Tibial nerve (tissue), 4 donors: ENCODE measurements around the gene C10orf67. TPM values are rescaled to one million over a fixed set of nuclear protein-coding genes. Genes with fewer than 3 reads are reported as not detected.
"Not testable (repeated sequence)": the region's sequence is repeated elsewhere in the genome, so short reads cannot be mapped to it uniquely, and the experiment has no call there.

Experiments used
- DNase-seq, 2 donors: peaks; one replicate each; pipeline ENCODE4 v3.0.0-alpha.2; 2019; ENCODE audit warnings: low spot score in 2 of 2
- H3K27ac ChIP-seq, 4 donors: fragments of 200-600 bp; sonication (generic) in 3 of 4; one replicate each; pipeline ENCODE4 v1.5.1; 2017 to 2019; ENCODE audit warnings: mild to moderate bottlenecking in 1 of 4
- H3K27me3 ChIP-seq, 2 donors: fragments of 200-600 bp; sonication (generic) in 1 of 2; one replicate each; pipeline versions ENCODE4 v1.5.1 to v1.6.0; 2017 to 2019
- H3K36me3 ChIP-seq, 3 donors: fragments of 200-600 bp; sonication (generic); one replicate each; pipeline ENCODE4 v1.5.1; 2018 to 2019
- H3K4me1 ChIP-seq, 4 donors: fragments of 200-600 bp; sonication (generic) in 3 of 4; one replicate each; pipeline ENCODE4 v1.5.1; 2017 to 2019
- H3K4me3 ChIP-seq, 4 donors: fragments of 200-600 bp; sonication (generic) in 3 of 4; one replicate each; pipeline ENCODE4 v1.5.1; 2017 to 2019; ENCODE audit warnings: mild to moderate bottlenecking in 1 of 4, moderate library complexity in 1 of 4
- H3K9me3 ChIP-seq, 4 donors: fragments of 200-600 bp; sonication (generic) in 3 of 4; one replicate each; pipeline ENCODE4 v1.5.1; 2017 to 2019
- CTCF ChIP-seq, 5 experiments: fragments of 200-600 bp in 3 of 5; fragments of 450-650 bp in 2 of 5; sonication (generic) in 3 of 5; IDR thresholded peaks; one replicate each; pipeline ENCODE4 v1.5.1; 2016 to 2019; ENCODE audit warnings: antibody characterized with exemption in 5 of 5, mild to moderate bottlenecking in 3 of 5, moderate library complexity in 2 of 5
- EP300 ChIP-seq, 2 donors: sonication (generic); formaldehyde crosslinking; IDR thresholded peaks; one replicate each; pipeline ENCODE4 v1.6.1; 2017; ENCODE audit warnings: antibody characterized with exemption in 2 of 2, mild to moderate bottlenecking in 1 of 2
- POLR2A ChIP-seq, 2 donors: fragments of 450-650 bp; IDR thresholded peaks; one replicate each; pipeline ENCODE4 v1.6.1; 2017; ENCODE audit warnings: antibody characterized with exemption in 2 of 2, mild to moderate bottlenecking in 2 of 2, moderate library complexity in 2 of 2
- WGBS, 2 donors: methylation state at CpG; one replicate each; pipeline ENCODE4 v1.1.5; 2018; 5-methylcytosine and 5-hydroxymethylcytosine counted together
- total RNA-seq, 4 donors: library from RNA; depleted of rRNA; stranded (reverse); fragments of >200 nt; gene quantifications; one replicate each; pipeline ENCODE4 v1.1.0, GENCODE V29; 2016

Gene C10orf67
- 1 to 10 TPM in 1 of 4 donors, under 1 TPM in 3; 0.30 to 1.6 (median 0.64) TPM for total RNA-seq

GRCh38 chr10:23344241-23344841, at the start of gene C10orf67:
TSS of gene C10orf67 (minus strand) at chr10:23344797. CDS start at chr10:23344774, 23 bp downstream.
- DNase-seq = peak in 1 of 2 donors; percentile 16
- peak in 1 of 2 donors; percentile 42 for TF ChIP-seq POLR2A (IDR thresholded peaks at IDR 0.05)
- no peak for TF ChIP-seq CTCF (IDR thresholded peaks at IDR 0.05)
- TF ChIP-seq EP300 (IDR thresholded peaks at IDR 0.05) = peak in 1 of 2 donors; percentile 70

GRCh38 chr10:23391821-23392220, 47.2 kb upstream of the C10orf67 start:
- DNase-seq = no peak
- H3K27me3 ChIP-seq = no peaks in the 10 kb centered on the region
- no peaks in the 10 kb centered on the region for H3K4me1 ChIP-seq
- WGBS, 2 donors = 91 to 95% methylated on average over 2 of the region's 2 CpGs
- H3K4me3 ChIP-seq = no peak overlapping the region
- no peak for TF ChIP-seq EP300 (IDR thresholded peaks at IDR 0.05)
- TF ChIP-seq CTCF (IDR thresholded peaks at IDR 0.05) = no peak
- TF ChIP-seq POLR2A (IDR thresholded peaks at IDR 0.05) = no peak
- no peaks in the 10 kb centered on the region for H3K36me3 ChIP-seq
- no peak overlapping the region for H3K27ac ChIP-seq
- no peaks in the 10 kb centered on the region for H3K9me3 ChIP-seq

More at GRCh38 chr10:23344241-23344841, at the start of gene C10orf67:
- Histone ChIP-seq H3K4me3 (peak within 1 kb of the TSS; percentile 42 to 58 (median 54)), H3K27me3 (peaks cover 0 to 5% of the 10 kb centered on the region in 2 donors), H3K9me3 (no peaks in the 10 kb centered on the region), H3K4me1 (peaks cover 0 to 33% (median 0%) of the 10 kb centered on the region in 4 donors), H3K27ac (peak within 1 kb of the TSS; percentile 66 to 94 (median 84)), H3K36me3 (no peaks in the 10 kb centered on the region)
- 1 to 2% methylated on average over 29 to 30 of the region's 31 CpGs for WGBS, 2 donors

- 90 to 92% methylated on average over 4 of the region's 4 CpGs for WGBS, 2 donors
- H3K4me1 ChIP-seq = no peaks in the 10 kb centered on the region
These were observed 46.2 kb upstream of the C10orf67 start for GRCh38 chr10:23390809-23391208.

GRCh38 chr10:23390408-23390807, 45.8 kb upstream of the C10orf67 start:
- not testable (repeated sequence) for H3K27me3 ChIP-seq, H3K4me3 ChIP-seq, H3K4me1 ChIP-seq, H3K27ac ChIP-seq, H3K9me3 ChIP-seq, H3K36me3 ChIP-seq, DNase-seq
- WGBS, 2 donors = 77 to 79% methylated on average over 10 of the region's 10 CpGs

More at GRCh38 chr10:23390809-23391208, 46.2 kb upstream of the C10orf67 start:
- DNase-seq = no peak
- Histone ChIP-seq H3K9me3 (no peaks in the 10 kb centered on the region), H3K27ac (no peak overlapping the region), H3K4me3 (no peak overlapping the region), H3K36me3 (no peaks in the 10 kb centered on the region), H3K27me3 (no peaks in the 10 kb centered on the region)
- TF ChIP-seq CTCF (IDR thresholded peaks at IDR 0.05) (no peak), POLR2A (IDR thresholded peaks at IDR 0.05) (no peak), EP300 (IDR thresholded peaks at IDR 0.05) (no peak)

GRCh38 chr10:23387516-23387915, 42.9 kb upstream of the C10orf67 start:
- H3K27me3 ChIP-seq, DNase-seq, H3K9me3 ChIP-seq, H3K36me3 ChIP-seq, H3K4me1 ChIP-seq, H3K27ac ChIP-seq, H3K4me3 ChIP-seq: not testable (repeated sequence)
- 94 to 96% methylated on average over 3 of the region's 3 CpGs for WGBS, 2 donors

- TF ChIP-seq POLR2A (IDR thresholded peaks at IDR 0.05) (no peak), CTCF (IDR thresholded peaks at IDR 0.05) (no peak), EP300 (IDR thresholded peaks at IDR 0.05) (no peak)
- H3K27ac ChIP-seq = no peak overlapping the region
- H3K4me1 ChIP-seq = no peaks in the 10 kb centered on the region
- no peaks in the 10 kb centered on the region for H3K9me3 ChIP-seq
- no peak for DNase-seq
- 95 to 97% methylated on average over 3 of the region's 3 CpGs for WGBS, 2 donors
- no peaks in the 10 kb centered on the region for H3K36me3 ChIP-seq
- no peak overlapping the region for H3K4me3 ChIP-seq
- H3K27me3 ChIP-seq = no peaks in the 10 kb centered on the region
These were observed 41.5 kb upstream of the C10orf67 start for GRCh38 chr10:23386052-23386451.
